ENCODE data around the gene DSN1.
"Not testable (repeated sequence)": the region's sequence is repeated elsewhere in the genome, so short reads cannot be mapped to it uniquely, and the experiment has no call there.

- not testable (repeated sequence) for TF ChIP-seq CTCF, EP300, POLR2A (IDR thresholded peaks at IDR 0.05)
These were observed 25.8 kb upstream of the DSN1 start for GRCh38 chr20:36799313-36799712.
